ENCODE measurements around the gene UBLCP1.
"Not testable (repeated sequence)": the region's sequence is repeated elsewhere in the genome, so short reads cannot be mapped to it uniquely, and the experiment has no call there.

UBLCP1 gene, protein sequence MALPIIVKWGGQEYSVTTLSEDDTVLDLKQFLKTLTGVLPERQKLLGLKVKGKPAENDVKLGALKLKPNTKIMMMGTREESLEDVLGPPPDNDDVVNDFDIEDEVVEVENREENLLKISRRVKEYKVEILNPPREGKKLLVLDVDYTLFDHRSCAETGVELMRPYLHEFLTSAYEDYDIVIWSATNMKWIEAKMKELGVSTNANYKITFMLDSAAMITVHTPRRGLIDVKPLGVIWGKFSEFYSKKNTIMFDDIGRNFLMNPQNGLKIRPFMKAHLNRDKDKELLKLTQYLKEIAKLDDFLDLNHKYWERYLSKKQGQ

DNA sequence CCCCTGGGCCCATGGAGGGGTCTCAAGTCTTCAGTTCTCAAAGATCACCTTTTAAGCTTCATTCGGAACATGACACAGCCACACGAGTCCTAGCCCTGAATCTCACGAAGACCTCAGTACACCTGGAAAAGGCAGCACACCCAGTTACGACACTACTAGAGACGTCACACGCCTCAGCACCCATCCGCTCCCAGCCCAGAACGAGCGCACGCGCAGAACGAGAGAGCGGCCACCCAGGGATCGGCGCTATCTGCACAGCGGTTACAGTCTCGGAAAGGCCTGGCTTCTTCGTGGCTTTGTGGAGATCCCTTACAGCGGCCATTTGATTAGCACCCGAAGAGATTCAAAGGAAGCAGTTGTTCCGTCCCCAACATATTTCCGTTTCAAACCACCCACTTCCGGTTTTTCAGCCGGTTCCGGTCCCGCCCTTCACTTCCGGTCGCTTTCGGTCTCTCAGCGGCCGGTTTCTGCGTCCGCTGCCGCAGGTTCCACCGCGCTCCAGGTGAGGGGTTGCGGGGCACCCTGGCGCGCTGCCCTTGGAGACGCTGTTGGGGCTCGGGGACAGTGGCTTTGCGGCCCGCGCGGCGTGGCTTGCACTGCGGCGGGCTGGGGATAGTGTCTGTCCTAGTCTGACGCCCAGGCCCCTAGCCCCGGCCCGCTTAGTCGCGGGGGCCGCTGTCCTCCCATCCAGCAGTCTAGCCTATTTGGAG lies at the start of gene UBLCP1:
UBLCP1 (plus strand) TSS at position 432 of the 710 bp plus-strand sequence. CDS start 5,626 bp downstream, outside the sequence.
- peak; percentile 69 to 86 for DNase-seq

DNA sequence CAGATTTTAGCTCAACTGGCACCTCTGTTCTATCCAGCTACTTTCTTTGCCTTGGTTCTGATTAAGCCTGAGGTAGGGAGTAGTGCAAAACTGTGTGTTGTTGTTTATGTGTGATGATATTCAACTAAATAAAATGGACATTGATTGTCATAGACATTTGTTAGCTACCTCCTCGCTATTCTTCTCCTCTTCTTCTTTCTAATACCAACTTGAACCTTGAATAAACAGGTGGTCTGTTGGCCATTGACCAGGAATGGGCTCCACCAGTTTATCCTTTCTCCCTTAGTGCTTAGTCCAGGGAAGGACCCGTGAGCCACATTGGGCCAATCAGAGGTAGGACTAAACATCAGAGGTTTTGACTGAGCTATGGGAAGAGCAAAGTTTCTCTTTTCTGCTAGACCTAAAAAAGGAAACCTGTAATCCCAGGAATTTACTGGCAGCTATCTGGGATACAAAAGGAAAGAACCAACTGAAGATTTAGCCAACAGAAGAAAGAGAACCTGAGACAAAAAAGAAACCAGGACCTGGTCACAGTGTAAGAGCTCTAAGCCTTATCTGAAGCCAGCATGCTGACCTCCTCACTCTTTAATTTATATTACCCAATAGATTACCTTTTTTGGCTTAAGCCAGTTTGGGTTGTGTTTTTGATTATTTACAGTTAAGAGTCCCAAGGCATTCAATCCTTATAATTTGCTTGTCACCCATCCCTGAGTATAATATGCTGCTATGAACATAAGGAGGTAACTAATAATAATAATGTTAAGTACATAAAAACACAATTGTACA lies 48.4 kb upstream of the UBLCP1 start:
- DNase-seq: no peak

DNA sequence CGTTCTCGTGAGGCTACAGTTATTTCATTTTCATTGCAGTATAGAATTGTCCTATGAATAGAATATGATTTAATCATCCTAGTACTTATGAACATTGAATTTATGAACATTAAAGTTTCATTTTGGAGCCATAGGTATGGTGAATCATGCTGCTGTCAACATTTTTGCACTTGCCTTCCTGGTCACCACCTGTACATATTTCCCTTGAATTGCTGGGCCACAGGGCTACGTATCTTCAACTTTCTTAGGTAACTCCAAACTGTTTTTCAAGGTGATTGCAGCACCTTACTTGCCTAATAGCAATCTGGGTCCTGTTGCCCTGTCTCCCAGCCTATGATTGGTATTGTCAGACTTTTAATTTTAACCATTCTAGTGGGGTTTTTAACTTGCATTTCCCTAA lies 47.2 kb upstream of the UBLCP1 start:
- DNase-seq: no peak

DNA sequence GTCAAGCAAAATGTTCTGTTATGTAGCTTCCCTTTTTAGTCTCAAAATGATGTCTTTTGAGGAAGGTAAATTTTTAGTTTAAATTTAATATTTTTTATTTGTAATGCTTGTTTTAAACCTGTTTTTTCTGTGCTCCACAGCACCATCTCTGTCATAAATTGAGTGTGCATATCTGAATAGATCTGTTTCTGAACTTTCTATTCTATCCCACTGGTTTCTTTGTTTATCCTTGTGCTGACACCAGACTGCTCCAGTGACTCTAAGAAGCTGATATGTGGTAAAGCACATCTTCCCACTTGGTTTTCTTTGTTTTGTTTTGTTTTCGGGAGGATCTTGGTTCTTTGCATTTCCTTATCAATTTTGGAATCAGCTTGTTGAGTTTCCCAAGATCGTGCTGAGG lies 46.6 kb upstream of the UBLCP1 start:
- DNase-seq: no peak

DNA sequence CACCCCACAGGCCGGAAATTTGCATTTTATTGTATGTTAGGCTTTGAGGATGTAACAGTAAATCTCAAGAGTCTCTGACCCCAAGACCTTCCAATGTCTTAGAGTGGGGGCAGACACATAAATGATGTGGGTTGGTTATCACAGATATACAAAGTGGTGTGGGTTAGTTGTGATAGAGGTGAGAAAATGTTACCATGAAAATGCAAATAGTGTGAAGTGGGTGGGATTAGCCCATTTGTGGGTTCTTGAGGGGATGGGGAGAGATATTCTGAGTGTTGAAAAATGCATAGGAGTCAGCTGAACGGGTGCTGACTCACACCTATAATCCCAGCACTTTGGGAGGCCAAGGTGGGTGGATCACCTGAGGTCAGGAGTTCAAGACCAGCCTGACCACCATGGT lies 45.9 kb upstream of the UBLCP1 start:
- DNase-seq: no peak

DNA sequence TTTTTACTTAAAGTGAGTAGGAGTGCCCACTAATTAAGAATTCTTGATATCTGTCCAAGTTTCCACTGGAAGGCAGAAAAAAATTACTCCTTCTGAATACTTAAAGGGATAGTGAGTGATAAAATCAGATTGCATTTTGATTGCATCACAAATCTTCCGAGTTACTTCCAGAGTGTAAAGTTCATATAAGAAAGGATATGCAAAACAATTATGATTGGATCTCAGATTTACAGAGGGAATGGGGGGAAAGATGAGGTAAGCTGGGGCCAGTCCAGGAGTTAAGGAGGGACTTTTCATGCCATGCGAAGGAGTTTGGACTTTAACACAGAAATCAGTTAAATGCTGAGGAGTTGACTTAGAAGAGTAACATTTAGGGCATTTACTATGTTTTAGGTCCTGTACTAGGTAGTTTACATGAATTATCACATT lies 44.5 kb upstream of the UBLCP1 start:
- no peak for DNase-seq

DNA sequence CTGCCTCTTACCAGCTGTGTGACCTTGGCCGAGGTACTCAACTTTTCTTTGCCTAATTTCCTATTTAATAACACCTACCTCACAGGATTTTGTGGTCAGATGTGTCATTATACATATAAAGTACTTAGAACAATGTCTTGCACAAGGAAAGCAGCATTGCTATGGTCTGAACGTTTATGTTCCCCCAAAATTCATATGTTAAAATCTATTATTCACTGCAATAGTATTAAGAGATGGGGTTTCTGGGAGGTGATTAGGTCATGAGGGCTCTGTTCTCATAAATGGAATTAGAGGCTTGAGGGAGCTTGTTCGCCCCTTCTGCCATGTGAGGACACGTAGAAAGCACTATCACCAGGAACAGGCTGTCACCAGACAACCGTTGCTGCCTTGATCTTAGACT lies 42.9 kb upstream of the UBLCP1 start:
- DNase-seq: no peak

DNA sequence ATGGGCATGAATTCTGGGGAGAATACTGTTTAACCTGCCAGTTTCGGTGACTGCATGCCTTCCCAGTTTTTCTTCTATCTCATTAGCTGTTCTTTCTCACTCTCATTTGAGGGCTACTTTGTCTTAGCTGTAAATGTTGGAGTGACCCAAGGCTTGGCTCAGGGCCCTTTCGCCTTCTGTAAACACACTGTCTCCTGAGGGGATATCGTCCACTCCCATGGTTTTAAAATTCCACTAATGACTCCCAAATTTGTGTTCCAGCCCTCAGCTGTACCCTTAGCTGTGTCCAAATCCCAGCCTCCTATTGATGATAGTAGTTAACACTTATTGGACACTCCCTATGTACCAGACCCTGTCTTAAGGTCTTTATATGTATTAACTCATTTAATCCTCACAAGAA lies 39.6 kb upstream of the UBLCP1 start:
- no peak for DNase-seq

DNA sequence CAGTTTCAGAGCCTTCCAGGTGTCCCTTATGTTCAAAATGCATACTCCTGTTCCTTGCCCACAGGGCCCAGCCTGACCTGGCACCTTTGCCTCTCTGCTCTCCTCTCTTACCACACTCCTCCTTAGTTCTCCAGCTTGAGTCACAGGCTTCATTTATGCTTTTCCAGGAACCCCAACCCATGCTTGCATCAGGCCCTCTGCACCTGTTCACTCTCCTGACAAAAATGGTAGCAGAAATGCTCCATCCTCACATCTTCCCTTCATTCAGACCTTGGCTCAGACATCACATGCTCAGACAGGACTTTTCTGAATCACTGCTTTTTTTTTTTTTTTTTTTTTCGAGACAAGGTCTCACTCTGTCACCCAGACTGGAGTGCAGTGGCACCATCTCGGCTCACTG lies 38.6 kb upstream of the UBLCP1 start:
- DNase-seq: no peak

DNA sequence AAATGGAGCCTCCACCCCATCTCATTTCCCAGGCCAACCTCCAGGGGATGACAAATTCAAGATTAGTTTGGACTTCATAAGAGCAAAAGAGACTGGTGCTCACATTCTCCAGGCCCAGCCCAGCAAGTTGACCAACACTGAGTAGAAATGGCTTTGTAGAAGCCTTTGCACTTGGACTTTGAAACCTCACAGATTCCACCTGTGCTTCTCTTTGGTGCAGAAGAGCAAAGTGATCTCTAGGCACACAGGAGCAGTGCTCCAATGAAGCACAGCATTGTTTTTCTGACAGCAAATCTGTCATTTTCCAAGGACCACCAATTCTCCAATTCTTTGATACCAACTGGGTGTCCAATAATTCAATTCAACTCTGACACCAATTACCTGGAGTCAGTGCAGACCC lies 36.6 kb upstream of the UBLCP1 start:
- no peak for DNase-seq

DNA sequence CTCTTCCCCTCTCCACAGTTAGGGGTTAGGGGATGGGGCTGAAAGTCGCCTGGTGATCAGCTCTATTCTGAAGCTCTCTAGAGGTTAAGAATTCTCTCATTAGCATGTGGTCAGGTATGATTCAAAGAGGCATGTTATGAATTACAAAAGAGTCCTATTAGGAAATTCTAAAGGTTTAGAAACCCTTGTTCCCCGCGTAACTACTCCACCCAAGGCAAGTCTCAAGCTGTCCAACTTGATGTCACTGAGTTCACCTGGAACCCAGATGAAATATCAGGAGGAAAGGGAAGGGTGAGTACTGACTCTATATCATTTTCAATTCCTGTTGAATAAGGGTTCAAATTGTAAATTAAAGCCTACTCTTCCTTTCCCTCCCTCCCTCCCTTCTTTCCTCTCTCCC lies 35.6 kb upstream of the UBLCP1 start:
- no peak for DNase-seq

DNA sequence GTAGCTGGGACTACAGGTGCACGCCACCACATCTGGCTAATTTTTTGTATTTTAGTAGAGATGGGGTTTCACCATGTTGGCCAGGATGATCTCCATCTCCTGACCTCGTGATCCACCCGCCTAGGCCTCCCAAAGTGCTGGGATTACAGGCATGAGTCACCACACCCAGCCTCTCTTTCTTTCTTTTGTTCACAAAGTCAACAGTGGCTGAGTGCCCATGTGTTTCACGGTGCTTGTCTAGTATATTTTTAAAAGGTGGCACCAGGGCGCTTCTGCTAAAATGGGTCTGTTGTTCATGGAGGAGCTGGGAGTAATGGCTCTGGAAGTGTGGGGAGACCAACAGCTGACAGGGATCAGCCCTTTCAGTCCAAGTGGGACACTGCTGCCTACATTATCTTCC lies 35.0 kb upstream of the UBLCP1 start:
- DNase-seq: not testable (repeated sequence)

DNA sequence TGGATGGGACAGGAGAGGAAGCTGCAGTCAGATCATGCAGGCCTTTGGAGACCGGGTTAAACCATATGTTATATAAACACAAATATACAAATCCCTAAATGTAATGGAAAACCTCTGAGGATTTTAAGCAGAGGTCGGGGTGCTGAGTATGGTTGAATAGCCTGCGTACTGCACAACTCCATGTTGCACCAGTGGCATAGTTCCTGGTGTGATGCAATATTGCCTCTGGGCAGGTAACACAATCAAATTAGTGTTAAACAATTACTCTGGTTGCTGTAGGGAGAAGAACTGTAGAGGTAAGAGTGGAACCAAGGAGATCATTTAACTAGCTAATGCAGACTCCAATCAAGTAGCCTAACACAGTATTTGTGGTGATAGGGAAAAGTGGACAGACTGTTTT lies 32.4 kb upstream of the UBLCP1 start:
- no peak for DNase-seq

DNA sequence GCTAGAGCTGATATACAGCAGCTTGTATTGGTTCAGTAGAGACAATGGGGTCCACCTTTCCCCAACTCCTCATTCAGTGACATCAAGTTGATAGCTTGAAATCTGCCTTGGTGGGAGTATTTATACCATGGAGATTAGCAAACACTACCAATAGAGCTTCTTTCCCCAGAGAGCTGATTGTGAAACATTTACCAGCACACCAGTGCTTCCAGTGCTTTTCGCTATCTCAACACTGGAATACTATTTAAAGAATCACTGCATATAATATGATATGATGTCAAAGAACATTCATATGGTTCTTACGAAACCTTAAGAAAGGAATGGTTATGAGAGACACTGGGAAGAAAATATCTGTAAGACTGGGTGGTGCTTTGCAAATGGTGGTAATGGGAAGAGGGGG lies 31.9 kb upstream of the UBLCP1 start:
- no peak for DNase-seq

DNA sequence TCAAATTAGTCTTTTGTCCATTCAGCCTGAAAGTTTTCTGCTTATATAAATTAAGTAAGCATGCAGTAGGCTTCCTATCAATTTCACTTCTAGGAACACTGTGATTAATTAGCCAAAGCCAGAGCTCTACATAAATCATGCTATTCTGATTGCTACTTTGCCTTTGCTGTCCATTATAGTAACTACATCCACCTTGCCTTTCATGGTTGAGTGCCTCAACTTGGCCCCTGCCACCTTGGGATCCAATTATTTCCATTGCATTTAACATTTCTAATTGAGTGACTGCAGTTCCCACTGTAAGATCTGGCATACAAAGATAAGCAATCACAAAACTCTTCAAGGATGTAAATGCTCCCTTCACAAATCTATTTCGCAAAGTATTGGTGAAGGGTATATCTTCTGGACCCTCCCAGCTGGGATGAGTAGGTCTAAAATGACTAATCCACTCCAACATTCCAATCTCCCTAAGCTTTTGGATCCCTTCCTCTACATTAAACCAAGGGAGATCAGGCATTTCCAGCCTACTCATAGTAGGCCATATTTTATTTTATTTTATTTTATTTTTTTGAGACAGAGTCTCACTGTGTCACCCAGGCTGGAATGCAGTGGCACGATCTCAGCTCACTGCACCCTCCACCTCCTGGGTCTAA lies 27.1 kb upstream of the UBLCP1 start:
- DNase-seq: not testable (repeated sequence)

DNA sequence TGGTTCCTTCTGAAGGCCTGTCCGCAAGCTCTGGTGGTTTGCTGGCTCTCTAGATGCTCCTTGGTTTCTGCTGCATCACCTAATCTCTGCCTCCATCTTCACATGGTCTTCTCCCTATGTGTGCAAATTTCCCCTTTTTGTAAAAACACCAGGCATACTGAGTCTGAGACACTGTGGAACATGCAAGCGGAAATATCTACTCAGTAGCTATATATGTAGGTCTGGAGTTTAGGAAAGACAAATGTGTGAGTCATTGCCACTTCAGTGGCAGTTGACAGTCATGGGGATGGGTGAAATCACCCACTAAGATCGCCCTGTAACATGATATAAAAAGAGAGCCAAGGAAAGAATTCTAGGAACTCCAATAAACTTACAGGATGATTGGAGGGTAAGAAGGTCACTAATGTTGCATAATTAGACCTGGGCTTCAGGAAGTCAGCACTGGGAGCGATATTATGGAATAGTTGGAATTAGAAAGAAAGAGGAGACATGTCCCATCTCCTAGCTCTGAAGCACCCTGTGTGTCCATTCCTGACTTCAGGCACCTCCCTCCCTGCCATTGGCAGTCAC lies 22.7 kb upstream of the UBLCP1 start:
- no peak for DNase-seq

DNA sequence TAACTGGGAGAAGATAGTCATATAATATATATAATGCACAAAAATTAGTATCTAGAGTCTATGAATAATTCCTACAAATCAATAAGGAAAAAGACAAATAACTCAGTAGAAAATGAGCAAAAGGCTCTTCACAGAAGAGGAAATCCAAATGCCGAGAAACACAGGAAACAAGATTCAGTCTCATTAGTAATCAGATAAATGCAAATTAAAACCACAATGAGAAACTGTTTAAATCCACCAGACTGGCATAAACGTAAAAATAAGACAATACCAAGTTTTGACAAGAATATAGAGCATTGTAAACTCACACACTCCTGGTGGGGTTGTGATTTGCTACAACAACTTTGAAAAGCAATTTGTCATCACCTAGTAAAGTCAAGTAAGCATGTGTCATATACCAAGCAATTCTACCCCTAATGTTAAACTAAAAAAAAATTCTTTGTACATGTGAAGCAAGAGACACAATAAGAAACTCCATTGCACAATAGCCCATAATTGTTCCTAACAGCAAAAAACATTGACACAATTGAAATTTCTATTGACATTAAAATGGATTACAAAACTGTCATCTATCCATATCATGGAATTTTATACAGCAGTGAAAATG lies 21.0 kb upstream of the UBLCP1 start:
- DNase-seq: no peak

DNA sequence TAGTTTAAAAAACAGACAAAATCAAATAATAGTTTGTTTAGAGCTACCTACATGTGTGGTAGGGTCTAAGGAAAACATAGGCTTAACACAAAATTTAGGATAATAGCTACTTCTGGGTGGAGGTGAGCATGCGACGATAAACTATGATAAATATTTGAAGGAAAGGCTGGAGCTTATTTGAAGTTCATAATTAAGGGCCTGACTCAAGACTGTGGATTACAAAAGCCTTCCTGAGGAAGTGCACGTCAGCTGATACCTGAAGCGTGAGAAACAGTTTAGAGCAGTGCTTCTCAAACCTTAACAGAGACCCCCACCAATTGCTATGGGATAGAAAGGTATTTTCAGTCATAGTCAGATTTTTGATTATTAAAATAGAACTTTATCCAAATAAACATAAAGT lies 20.4 kb upstream of the UBLCP1 start:
- no peak for DNase-seq

DNA sequence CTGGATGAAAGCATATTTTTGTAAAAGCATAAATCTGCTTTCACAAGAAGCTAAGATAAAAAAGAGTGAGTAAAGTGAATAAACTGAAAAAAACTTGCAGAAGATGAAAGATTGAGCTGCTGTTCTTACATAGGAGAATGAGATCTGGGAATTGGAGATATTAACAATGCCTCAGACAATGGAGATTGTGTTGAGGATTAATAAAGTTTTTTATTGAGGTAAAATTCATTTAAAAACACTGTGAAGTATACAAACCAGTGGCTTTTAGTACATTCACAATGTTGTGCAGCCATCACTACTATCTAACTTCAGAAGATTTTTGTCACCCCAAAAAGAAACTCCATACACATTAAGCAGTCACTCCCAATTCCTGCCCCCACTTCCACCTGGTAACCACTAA lies 19.7 kb upstream of the UBLCP1 start:
- DNase-seq: no peak

DNA sequence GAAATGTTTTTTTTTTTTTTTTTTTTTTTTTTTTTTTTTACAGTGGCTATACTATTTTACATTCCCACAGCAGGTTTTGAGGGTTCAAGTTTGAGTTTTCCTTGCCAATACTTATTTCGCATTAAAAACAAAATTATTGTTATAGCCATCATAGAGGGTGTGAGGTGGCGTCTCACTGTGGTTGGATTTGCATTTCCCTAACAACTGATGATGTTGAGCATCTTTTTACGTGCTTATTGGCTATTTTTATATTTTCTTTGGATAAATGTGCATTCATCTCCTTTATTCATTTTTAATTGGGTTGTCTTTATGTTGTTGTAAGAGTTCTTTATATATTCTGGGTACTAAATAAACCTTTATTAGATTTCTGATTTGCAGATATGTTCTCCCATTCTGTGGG lies 18.9 kb upstream of the UBLCP1 start:
- no peak for DNase-seq

DNA sequence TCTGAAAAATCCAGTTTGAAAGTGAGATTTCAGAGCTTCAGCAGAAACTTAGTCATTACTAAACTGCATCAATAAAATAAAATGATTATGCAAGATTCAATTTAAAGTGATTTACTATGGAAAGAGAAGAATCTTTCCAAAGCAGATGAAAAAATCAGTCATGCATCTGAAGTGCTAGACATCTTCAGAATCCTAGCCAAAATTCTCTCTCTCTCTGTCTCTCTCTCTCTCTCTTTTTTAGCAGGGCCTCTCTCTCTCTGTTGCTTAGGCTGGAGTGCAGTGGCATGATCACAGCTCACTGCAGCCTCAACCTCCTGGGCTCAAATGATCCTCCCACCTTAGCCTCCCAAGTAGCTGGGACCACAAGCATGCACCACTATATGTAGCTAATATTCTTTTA lies 18.2 kb upstream of the UBLCP1 start:
- no peak for DNase-seq

DNA sequence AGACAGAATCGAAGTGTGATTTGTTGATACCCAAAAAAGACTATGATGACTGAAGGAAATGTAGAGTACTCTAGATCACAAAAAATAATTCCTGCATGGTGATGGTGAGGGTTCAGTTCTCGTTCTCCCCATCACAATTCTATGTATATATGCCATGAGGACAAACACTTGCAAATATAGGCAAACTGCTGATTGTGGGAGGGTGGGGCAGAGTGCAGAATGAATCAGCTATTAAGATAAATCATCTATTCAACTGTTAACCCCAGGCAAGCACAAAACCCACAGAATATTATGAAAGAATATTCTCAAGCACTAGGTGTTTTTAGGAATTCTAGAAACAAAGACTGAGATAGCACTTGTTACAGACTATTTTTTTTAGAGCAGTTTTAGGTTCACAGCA lies 13.9 kb upstream of the UBLCP1 start:
- no peak for DNase-seq

DNA sequence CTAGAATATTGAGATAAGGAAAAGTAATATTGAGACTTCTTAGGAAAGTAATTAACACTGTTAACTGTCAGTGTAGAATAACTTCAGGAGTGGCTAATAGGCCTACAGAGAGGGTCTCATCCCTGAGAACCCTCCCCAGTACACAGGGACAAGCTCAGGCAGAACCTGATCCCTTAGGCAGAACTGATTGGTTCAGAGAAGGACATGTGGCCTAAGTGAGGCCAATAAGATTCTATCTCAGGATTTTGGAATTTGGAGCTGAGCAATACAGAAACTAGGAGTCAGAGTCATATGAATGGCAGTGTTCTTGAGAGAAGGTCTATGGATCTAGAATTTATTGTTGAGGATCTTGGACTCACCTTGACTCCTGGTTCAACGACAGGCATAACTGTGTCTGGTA lies 10.9 kb upstream of the UBLCP1 start:
- DNase-seq: no peak
